SIG-M5 treated with dmso at 0.1 percent for 504 hours (cell line): Measurements from ENCODE around the gene TSPAN18.

Source experiments
- DNase-seq: peaks from one replicate; lab custom pipeline; 2025; ENCODE audit not compliant: unreplicated experiment; lab: John Stamatoyannopoulos, UW

TSPAN18 gene, protein sequence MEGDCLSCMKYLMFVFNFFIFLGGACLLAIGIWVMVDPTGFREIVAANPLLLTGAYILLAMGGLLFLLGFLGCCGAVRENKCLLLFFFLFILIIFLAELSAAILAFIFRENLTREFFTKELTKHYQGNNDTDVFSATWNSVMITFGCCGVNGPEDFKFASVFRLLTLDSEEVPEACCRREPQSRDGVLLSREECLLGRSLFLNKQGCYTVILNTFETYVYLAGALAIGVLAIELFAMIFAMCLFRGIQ

DNA sequence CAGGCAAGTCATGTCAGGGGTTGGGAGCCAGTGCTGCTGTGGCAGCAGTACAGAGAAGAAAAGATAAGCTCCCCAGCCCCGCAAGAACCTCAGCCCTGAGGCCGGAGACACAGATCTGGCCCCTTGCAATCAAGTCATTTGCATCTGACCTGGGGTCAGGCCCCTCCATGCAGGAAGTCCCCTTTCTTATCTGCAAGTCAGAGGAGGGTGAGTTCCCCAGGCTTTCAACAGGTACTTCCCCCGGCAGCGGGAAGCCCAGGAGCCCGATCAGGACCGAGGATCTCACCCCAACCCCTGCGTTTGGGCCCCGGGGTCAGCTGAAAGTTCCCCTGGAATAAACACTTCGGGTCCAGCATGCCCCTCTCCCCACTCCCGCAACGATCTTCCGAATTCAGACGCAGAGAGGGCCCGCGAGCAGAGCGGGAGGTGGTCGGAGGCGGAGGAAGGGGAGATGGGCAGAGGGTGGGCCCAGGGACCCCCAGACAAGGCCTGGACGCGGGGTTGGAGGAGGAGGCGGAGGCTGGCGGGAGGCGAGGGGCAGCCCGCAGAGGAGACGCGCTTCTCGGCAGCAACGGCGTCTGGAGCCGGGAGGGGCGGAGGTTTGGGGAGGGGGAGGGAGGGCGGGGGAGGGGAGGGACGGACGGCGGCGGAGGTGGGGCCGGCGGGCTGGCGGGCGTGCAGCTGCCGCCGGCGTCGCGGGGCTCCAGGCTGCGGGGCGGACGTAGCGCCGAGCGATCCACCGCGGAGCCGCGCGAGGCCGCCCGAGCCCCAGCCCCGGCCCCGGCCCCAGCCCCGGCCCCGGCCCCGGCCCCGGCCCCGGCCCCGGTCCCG, at the start of gene TSPAN18:
Gene TSPAN18, plus strand, starts transcription at position 680 of the 831 bp plus-strand sequence. CDS start 179,455 bp downstream, outside the sequence.
- DNase-seq: no peak

DNA sequence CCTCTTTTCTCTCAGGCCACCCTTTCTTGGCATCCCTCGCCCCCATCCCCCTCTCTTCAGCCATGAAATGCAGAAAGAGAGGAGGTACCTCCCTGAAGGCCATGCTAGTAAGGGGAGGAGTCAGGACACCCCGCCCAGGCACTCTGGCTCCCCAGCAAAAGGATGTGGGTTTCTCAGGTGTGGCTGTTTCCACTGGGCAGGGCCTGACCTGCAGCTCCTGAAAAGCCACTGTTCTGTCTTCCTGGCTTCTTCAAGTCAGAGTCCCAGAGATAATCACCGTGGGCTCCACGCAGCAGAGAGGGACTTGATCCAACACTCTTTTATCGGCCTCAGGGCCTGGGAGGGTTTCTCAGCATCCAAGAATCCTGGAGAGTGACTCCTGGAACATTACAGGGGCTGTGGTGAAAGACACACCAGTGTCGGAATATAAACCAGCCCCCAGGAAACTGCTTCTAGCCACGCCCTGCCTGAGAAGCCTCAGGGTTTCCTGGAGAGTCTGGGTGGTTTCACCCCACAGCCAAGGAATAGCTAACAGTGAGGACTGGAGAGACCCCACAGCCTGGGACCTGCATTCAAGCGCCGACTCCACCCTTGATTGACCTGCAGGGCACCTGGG, 45.7 kb upstream of the TSPAN18 start:
- DNase-seq: no peak

DNA sequence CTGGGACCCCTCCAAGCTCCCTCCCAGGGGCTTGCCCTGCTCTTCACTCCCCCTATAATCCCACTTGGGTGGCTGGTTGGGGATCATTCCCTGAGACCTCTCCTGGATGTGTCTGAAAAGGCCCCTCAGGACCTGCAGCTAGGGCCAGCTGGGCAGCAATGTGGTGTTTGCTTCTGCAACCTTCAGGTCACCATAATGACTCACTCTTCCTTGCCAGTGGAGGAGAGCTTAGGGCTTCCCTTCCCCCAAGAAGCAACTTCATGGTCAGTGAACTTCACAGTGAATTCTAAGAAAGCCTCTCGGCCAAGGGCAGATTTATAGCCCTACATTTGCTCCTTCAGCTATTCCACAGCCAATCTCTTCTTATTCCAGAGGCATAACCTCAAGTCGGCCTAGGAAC, 45.1 kb upstream of the TSPAN18 start:
- DNase-seq: no peak

DNA sequence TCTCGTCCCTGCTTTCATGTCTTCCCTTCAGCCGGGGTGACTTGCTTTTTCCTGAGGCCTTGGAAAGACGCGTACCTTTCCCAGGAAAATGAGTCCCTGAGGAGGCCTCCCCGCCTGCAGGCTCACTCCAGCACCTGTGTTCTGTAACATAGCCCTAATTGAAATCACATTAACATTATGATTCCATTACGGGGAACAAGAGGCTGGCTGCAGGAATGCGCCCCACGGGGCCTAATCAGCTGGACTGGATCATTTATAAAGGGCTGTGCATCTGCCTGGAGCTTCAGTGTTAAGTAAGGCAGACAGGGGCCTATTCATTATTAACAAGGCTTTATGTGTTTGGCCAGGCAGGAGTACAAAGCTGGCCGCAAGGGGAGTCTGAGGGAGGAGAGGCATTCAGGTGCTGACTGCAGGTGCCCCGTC, 41.9 kb upstream of the TSPAN18 start:
- no peak for DNase-seq

DNA sequence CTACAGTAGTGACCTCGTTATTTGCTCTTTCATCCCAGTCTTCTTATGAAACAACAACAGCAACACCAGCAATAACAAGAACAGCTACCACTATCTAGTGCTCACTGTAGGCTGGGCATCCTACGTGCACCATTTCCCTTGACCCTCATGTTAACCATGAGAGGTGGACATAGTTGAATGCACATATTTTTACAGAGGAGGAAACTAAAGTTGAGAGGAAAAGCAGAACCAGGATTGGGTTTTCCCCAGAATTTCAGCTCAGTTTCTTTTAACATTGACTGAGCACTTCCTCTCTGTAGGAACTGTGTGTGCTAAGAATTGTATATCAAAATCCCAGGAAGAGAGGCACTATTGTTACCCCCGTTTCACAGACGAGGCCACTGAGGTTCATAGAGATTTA, 39.4 kb upstream of the TSPAN18 start:
- no peak for DNase-seq

DNA sequence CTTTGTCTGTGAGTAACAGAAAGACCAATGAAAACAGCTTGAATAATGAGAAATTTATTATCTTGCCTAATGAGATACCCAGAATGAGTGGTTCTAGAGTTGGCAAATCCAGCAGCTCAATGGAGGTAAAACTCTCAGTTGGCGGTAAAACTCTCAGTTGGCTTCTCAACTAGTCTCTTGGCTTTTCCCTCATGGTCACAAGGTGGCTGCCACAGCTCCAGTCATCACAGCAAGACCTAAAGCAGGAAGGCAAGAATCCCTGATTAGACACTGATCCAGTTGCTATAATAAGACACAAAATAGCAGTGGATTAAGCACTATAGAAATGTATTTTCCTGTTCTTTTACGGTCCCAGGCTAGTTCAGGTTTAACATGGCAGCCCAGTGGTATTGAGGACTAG, 37.5 kb upstream of the TSPAN18 start:
- no peak for DNase-seq

DNA sequence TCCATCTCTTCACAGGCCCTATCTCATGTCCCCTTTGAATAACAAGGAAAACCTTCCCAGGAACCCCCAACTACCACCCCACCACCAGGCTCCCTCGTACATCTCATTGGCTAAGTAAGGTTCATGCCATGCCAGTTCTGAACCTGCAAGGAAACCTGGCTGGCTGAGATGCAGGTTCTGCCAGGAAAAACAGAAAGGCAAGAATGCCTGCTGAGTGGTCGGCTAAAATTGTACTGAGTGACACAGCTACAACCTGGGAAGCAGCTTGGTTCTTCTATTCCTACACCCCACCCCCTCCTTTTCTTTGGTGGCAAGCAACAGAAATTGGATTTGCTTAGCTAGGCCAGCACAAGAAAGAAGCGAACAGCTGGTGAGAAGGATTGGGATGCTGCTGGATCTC, 36.1 kb upstream of the TSPAN18 start:
- DNase-seq: no peak

DNA sequence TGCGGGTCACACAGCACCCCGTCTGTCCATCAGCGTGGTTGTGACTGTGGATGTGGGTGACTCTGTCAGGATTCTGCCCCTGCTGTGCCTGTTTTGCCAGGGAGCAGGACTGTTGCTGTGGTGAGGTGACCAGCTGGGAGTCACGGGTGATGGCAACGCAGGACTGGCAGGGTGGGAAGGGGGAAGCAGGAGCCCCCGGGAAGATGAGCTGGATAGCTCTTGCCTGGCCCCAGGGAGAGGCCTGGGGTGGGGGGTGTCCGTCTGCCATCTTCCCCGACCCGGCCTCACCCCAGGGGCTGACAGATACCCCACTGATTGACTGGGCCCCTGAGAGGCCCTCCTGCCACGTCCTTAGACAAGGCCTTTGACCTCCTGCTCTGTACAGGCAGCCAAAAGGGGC, 34.3 kb upstream of the TSPAN18 start:
- no peak for DNase-seq

DNA sequence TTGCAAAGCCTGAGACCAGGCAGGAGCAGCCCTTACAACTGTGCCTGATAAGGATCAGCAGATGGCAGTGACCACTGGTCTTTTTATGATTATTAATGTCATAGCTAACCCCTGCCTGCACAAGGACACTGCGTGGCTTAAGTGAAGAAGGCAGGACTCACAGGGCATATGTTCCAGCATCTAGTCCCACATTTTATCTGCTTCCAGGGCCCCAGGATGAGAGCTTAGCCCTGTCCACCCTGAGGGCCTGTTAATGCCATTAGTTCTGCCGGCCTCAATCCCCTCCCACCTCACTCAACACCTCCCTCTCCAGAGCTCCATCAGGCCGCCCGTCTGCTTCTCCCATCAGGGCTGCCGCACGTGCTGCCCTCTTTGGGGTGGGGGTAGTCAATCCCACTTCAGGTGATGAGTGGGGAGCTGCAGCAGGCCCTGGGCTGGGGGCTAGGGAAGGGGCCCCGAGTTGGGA, 33.1 kb upstream of the TSPAN18 start:
- no peak for DNase-seq

DNA sequence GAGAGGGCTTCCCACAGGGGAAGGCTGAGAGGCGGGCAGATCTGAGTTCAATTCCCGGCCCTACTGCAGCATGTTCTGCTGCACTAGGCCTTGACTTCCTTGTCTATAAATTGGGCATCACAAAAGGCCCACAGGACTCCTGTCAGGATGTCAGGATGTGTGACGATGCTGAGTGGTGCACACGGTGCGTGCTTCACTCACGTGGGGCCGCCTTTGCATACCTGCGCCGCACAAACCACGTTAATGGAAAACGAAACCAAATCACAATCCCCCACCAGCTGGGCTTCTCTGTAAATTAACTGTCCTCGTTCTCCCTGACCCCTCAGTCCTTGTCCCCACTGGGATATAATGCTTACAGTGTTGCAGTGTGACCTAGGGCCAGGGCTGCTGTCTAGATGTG, 32.3 kb upstream of the TSPAN18 start:
- DNase-seq: no peak

DNA sequence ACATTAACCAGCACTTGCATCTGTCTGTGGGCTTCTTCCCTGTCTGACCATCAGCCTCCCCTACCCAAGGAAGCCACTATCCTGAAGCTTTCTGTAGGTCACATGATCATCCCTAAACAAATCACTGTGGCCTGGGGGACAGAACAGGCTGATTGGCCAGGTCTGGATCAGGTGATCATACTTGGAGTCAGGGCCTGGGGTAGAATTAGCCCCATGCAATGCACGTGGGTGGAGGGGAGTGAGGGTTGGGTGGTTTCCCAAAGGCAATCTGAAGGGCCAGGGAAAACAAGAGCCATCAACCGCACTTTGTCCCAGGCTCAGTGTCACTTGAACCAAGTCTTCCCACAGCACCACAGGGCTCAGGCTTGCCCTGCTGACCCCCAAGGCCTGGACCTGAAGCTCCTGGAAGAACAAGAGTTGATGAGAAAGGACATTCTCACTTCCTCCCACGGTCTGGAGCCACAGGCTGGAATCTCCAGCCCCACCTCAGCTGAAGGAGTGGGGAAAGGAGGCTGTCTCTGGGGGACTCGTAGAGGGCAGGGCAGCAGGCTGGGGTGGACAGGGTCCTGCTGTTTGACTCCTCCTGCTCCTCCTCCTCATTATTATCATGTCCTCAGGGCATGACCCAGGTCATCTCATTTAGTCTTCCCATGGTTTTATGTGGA, 31.5 kb upstream of the TSPAN18 start:
- no peak for DNase-seq

DNA sequence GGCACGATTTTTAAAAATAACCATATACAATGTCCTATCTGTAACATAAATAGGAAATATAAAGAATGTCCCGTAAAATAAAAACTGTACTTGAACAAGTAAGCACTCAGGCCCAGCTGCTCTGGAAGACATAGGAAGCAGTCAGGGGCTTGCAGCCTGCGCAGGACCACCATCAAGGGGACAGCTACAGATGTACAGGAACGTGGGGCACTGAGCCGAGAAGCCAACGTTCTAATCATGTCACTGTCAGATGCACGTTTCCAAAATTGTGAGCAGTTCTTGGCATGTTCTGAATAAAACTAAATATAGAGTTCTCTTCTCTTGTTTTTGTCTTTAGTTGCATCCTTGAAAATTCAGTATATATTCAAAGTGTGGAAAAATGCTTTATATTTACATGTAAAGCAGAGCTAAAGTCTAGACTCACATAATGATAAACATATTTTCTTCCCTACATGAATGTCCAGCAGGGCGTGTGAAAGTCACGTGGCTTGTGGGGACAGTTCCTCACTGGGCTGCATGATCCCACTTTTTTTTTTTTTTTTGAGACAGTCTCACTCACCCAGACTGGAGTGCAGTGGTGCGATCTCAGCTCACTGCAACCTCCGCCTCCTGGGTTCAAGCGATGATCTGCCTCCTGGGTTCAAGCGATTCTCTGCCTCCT, 28.4 kb upstream of the TSPAN18 start:
- DNase-seq: no peak

DNA sequence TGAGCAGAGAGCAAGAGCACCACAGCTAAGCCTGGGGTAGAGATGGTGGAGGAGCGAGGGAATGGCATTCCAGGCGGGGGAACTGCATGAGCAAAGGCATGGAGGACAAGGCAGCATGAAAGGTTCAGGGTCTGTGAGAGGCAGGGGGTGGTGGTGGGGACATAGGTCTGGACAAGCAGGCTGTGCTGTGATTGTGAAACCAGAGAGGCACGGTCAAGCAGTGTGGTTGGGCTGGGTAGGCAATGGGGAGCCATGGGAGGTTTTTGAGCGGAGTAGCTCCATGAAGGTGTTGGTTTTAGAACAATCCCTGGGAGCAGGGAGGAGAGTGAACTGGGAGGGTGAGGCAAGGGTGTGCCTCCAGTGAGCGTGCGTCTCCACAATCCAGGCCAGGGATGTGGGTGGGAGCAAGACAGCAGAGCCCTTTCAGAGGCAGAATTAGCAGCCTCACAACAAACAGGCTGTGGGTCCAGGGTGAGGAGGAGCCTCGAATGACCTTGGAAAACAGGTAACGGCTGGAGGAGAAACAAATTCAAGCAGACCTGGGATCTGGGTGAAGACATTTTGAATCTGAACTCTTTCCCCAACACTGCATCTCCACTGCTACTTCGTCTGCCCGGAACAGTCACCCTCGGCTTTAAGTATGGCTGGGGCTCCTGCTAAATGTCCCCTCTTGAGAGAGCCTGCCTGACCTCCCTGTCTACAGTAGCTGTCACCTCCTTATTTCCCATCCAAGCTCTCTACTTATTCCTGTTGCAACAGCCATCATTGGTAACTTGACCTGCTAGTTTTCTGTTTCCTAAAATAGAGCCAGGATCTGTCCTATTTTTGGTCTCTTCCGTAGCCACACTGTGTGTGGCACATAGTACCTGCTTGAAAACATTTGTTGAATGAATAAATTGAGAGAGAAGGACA, 27.0 kb upstream of the TSPAN18 start:
- no peak for DNase-seq

DNA sequence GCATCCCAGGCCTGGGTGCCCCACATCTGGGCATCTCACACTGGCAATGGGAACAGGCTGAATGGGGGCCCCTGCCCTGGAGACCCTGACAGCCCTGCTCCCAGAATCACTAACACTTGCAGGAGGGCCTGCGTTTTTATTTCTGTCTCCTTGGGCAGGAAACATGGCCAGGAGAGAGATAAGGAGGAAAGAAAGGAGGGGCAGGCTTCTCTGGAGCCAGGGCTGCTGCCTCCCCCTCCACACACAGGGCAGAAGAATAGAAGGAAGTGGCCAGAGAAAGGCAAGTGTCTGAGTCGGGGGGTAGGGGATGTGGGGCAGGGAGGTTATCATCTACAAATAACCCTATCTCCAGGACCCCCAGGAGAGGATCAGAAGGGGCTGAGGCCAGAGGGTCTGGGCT, 25.5 kb upstream of the TSPAN18 start:
- no peak for DNase-seq

DNA sequence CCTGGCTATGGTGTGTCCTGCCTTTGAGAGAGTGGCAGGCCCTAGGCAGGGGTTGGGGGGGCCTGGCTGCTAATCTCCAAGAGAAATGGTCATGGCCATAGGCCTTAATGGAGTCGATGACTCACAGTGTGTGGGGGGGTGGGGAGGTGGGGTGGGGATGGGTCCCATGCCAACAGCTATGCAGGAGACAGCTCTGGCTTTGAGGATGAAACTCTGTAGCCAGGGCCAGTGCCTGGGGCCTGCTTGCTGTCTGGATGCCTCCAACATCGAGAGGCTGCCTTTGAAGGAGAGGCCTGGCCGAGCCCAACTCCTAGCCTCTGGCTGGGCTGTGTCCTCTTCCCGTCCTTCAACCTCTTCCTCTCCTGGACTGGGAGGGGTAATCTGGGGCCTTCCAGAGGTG, 23.9 kb upstream of the TSPAN18 start:
- DNase-seq: no peak

DNA sequence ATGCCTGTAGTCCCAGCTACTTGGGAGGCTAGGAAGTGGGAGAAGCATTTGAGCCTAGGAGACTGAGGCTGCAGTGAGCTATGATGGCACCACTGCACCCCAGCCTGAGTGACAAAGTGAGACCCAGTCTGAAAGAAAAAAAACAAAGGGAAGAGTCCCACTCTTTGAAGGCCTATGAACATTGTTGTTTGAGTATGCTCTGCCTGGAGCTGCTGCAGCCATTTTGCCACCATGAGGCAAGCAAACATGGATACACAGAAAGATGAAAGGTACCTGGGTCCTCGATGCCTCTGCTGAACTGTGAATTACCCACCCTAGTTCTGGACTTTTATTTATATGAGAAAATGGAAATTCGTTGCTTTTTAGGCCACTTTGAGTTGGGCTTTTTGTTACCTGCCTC, 19.7 kb upstream of the TSPAN18 start:
- DNase-seq: no peak

DNA sequence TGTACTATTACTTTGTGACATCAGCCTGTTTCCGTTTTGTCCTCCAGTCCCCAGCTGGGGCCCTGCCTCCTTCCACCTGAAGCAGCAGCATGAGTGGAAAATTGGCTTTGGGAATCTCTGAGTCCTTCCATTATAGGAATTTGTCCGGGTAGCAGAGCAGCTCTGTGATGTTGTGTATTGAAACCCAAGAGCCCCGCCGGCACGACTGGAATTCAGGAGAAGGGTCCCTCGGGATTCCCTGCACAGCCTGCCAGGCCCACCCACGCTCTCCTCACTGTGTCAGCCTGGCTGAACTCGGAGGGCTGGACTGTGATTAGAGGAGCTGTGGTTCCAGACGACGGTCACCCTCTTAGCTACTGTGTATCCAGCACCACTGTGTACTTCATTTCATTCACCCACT, 18.8 kb upstream of the TSPAN18 start:
- no peak for DNase-seq

DNA sequence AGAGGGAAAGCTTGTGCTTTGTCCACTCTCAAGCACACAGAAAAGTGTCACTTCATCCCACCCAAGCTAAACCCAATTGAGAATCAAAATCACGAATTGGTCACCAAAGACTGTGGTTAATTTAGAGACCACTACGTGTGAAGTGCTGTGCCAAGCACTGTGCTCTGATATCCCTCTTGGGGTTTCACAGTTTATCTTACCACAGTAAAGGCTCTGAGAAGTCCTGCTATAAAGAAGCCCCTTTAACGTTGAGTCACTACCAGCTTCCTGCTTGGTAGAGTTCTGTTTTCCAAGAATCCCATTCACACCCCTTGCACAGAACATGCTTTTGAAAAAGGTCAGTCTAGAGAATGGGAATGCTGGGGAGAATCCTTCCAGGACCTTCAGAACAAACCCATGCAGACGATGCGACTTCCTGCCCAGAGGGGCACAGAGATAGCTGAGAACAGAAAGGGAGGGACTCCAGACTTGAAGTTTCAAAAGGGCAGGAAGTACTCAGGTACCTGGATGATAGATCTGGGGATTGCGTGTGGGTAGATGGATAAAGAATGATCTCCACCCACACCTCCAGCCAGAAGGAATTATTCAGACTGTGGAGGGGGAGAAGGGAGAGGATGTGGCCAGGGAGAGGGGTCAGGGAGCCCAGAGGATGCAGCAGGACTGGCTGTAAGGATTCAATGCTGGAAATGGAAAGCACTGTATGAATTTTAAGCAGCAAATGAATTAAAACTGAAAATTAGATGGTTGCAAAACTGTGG, 18.1 kb upstream of the TSPAN18 start:
- no peak for DNase-seq

DNA sequence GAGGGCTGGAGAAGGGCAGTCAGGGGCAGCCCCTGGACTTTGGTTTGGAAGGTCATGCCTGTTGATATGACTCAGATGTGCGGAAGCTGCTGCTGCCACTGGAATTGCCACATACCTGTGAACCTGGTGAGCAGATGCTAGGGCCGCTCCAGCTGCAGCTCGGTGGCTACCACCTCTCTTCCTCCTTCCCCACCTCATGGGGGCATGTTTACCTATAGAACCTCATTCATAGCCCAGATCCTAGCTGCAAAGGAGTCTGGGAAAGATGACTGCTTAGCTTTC, 17.5 kb upstream of the TSPAN18 start:
- DNase-seq: no peak
